K562 (cell line): ENCODE results near the gene SNX9.

ENCODE experiments used
- HEY1 ChIP-seq: fragments of 250-450 bp; sonication (Bioruptor Pico); IDR thresholded peaks from 2 replicates; pipeline ENCODE4 v1.5.0; 2020; ENCODE audit warnings: mild to moderate bottlenecking, moderate library complexity, borderline replicate concordance
- JUN ChIP-seq, 2 experiments: sonication (generic) in 1 of 2; formaldehyde crosslinking in 1 of 2; IDR thresholded peaks; 2 replicates each; pipeline versions ENCODE4 v1.6.1 to v1.8.0; 2012 to 2022; ENCODE audit warnings: borderline replicate concordance in 2 of 2, mild to moderate bottlenecking in 2 of 2, improper control_type of control experiment in 1 of 2, low read depth in 1 of 2, low read length in 1 of 2, missing genetic modification reagents in 1 of 2
- MED1 ChIP-seq: sonication (generic); formaldehyde crosslinking; IDR thresholded peaks from 2 replicates; pipeline ENCODE4 v1.8.1; 2023; ENCODE audit warnings: missing genetic modification reagents, borderline replicate concordance
- PHF8 ChIP-seq: fragments of 200-600 bp; sonication (generic); IDR thresholded peaks from 2 replicates; pipeline ENCODE4 v1.6.1; 2012; ENCODE audit warnings: mixed run types, mild to moderate bottlenecking, inconsistent platforms, low read length, moderate library complexity, borderline replicate concordance
- RAD21 ChIP-seq, 2 experiments: fragments of 250-450 bp in 1 of 2; fragments of 450-650 bp in 1 of 2; sonication (Bioruptor Pico) in 1 of 2; formaldehyde crosslinking in 1 of 2; IDR thresholded peaks in 1 of 2; conservative IDR thresholded peaks in 1 of 2; 2 replicates each; pipeline versions ENCODE4 v1.4.0 to v1.8.0; 2020 to 2022; ENCODE audit warnings: mild to moderate bottlenecking in 2 of 2, moderate library complexity in 1 of 2
- RBBP5 ChIP-seq: fragments of 200-600 bp; sonication (generic); IDR thresholded peaks from 2 replicates; pipeline ENCODE4 v1.6.1; 2012; ENCODE audit warnings: borderline replicate concordance, mild to moderate bottlenecking, low read length, control low read depth, inconsistent platforms; ENCODE audit not compliant: insufficient read depth, poor library complexity, severe bottlenecking
- ZNF274 ChIP-seq: IDR thresholded peaks from 2 replicates; pipeline ENCODE4 v1.6.1; 2011; ENCODE audit warnings: low read depth, mild to moderate bottlenecking, low read length, moderate library complexity, borderline replicate concordance
- ZZZ3 ChIP-seq: fragments of 450-650 bp; IDR thresholded peaks from 2 replicates; pipeline ENCODE4 v1.6.1; 2016; ENCODE audit warnings: antibody characterized with exemption, mild to moderate bottlenecking, moderate library complexity
- TF ChIP-seq, protein P1 (sequence below), 2 experiments: fragments of 250-450 bp in 1 of 2; fragments of 450-650 bp in 1 of 2; sonication (Bioruptor Pico) in 1 of 2; IDR thresholded peaks; 2 replicates each; pipeline versions ENCODE4 v1.6.1 to v1.8.0; 2016 to 2021; ENCODE audit warnings: mild to moderate bottlenecking in 2 of 2, moderate library complexity in 2 of 2, missing compliant biosample characterization in 1 of 2, missing genetic modification characterization in 1 of 2
- TF ChIP-seq, protein P2 (sequence below): fragments of 450-650 bp; IDR thresholded peaks from 2 replicates; pipeline ENCODE4 v1.6.1; 2016
- TF ChIP-seq, protein P3 (sequence below): sonication (generic); formaldehyde crosslinking; IDR thresholded peaks from 2 replicates; pipeline ENCODE4 v1.5.0; 2020; ENCODE audit warnings: missing genetic modification reagents
- TF ChIP-seq, protein P4 (sequence below): sonication (generic); formaldehyde crosslinking; IDR thresholded peaks from 2 replicates; pipeline ENCODE4 v1.8.1; 2022; ENCODE audit warnings: missing genetic modification reagents
- TF ChIP-seq, protein P5 (sequence below), 2 experiments: fragments of 450-650 bp in 1 of 2; IDR thresholded peaks; 2 replicates each; pipeline ENCODE4 v1.6.1; 2011 to 2017; ENCODE audit warnings: low read depth in 2 of 2, antibody characterized with exemption in 1 of 2, borderline replicate concordance in 1 of 2, low read length in 1 of 2, mild to moderate bottlenecking in 1 of 2, mixed read lengths in 1 of 2; ENCODE audit not compliant: control insufficient read depth in 1 of 2
- TF ChIP-seq, protein P6 (sequence below), 3 experiments: IDR thresholded peaks in 2 of 3; conservative IDR thresholded peaks in 1 of 3; 2 replicates each; pipeline ENCODE4 v1.5.1; 2011 to 2012; ENCODE audit warnings: low read length in 3 of 3, mild to moderate bottlenecking in 3 of 3, control low read depth in 2 of 3, improper control_type of control experiment in 1 of 3, inconsistent platforms in 1 of 3, low read depth in 1 of 3, mixed read lengths in 1 of 3, moderate library complexity in 1 of 3; ENCODE audit not compliant: insufficient read depth in 2 of 3

DNA sequence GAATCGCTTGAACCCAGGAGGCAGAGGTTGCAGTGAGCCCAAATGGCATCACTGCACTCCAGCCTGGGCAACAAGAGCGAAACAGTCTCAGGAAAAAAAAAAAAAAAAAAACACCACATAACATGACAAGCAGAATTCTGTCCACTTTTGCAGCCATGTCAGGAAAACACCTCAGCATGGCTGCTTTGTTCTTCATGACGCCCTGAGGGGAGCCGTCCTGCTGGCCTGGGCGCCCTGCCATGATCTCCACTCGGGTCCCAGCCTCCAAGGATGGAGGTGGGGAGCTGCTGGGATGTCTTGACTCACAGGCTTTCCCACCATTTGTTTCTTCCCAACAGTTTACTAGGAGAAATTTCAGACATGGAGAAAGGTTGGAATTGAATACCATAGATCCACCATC is 42.2 kb downstream of the SNX9 start:
- TF ChIP-seq RAD21 (CRISPR knock-in tag; conservative IDR thresholded peaks at IDR 0.05 in 1 of 2, IDR thresholded peaks at IDR 0.05 in 1 of 2) (no peak), ZZZ3 (no peak), PHF8 (no peak), RBBP5 (no peak), ZNF274 (no peak), MED1 (no peak), HEY1 (CRISPR knock-in tag) (no peak), JUN (IDR thresholded peaks at IDR 0.05; ENCODE audit: borderline replicate concordance, low read depth, low read length) (no peak), JUN (CRISPR knock-in tag; IDR thresholded peaks at IDR 0.05; ENCODE audit: borderline replicate concordance) (no peak)
- TF ChIP-seq, protein P1, sequence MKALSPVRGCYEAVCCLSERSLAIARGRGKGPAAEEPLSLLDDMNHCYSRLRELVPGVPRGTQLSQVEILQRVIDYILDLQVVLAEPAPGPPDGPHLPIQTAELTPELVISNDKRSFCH (CRISPR knock-in tag; IDR thresholded peaks at IDR 0.05): no peak
- TF ChIP-seq, protein P1 (tag; IDR thresholded peaks at IDR 0.05): no peak
- TF ChIP-seq, protein P2, sequence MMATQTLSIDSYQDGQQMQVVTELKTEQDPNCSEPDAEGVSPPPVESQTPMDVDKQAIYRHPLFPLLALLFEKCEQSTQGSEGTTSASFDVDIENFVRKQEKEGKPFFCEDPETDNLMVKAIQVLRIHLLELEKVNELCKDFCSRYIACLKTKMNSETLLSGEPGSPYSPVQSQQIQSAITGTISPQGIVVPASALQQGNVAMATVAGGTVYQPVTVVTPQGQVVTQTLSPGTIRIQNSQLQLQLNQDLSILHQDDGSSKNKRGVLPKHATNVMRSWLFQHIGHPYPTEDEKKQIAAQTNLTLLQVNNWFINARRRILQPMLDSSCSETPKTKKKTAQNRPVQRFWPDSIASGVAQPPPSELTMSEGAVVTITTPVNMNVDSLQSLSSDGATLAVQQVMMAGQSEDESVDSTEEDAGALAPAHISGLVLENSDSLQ: no peak
- TF ChIP-seq, protein P3, sequence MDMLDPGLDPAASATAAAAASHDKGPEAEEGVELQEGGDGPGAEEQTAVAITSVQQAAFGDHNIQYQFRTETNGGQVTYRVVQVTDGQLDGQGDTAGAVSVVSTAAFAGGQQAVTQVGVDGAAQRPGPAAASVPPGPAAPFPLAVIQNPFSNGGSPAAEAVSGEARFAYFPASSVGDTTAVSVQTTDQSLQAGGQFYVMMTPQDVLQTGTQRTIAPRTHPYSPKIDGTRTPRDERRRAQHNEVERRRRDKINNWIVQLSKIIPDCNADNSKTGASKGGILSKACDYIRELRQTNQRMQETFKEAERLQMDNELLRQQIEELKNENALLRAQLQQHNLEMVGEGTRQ (CRISPR knock-in tag): no peak
- TF ChIP-seq, protein P4, sequence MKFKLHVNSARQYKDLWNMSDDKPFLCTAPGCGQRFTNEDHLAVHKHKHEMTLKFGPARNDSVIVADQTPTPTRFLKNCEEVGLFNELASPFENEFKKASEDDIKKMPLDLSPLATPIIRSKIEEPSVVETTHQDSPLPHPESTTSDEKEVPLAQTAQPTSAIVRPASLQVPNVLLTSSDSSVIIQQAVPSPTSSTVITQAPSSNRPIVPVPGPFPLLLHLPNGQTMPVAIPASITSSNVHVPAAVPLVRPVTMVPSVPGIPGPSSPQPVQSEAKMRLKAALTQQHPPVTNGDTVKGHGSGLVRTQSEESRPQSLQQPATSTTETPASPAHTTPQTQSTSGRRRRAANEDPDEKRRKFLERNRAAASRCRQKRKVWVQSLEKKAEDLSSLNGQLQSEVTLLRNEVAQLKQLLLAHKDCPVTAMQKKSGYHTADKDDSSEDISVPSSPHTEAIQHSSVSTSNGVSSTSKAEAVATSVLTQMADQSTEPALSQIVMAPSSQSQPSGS (CRISPR knock-in tag): no peak
- TF ChIP-seq, protein P5, sequence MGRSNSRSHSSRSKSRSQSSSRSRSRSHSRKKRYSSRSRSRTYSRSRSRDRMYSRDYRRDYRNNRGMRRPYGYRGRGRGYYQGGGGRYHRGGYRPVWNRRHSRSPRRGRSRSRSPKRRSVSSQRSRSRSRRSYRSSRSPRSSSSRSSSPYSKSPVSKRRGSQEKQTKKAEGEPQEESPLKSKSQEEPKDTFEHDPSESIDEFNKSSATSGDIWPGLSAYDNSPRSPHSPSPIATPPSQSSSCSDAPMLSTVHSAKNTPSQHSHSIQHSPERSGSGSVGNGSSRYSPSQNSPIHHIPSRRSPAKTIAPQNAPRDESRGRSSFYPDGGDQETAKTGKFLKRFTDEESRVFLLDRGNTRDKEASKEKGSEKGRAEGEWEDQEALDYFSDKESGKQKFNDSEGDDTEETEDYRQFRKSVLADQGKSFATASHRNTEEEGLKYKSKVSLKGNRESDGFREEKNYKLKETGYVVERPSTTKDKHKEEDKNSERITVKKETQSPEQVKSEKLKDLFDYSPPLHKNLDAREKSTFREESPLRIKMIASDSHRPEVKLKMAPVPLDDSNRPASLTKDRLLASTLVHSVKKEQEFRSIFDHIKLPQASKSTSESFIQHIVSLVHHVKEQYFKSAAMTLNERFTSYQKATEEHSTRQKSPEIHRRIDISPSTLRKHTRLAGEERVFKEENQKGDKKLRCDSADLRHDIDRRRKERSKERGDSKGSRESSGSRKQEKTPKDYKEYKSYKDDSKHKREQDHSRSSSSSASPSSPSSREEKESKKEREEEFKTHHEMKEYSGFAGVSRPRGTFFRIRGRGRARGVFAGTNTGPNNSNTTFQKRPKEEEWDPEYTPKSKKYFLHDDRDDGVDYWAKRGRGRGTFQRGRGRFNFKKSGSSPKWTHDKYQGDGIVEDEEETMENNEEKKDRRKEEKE (IDR thresholded peaks at IDR 0.05; ENCODE audit: borderline replicate concordance in 1 of 2, control insufficient read depth in 1 of 2, low read depth in 2 of 2, low read length in 1 of 2): no peak
- TF ChIP-seq, protein P6, sequence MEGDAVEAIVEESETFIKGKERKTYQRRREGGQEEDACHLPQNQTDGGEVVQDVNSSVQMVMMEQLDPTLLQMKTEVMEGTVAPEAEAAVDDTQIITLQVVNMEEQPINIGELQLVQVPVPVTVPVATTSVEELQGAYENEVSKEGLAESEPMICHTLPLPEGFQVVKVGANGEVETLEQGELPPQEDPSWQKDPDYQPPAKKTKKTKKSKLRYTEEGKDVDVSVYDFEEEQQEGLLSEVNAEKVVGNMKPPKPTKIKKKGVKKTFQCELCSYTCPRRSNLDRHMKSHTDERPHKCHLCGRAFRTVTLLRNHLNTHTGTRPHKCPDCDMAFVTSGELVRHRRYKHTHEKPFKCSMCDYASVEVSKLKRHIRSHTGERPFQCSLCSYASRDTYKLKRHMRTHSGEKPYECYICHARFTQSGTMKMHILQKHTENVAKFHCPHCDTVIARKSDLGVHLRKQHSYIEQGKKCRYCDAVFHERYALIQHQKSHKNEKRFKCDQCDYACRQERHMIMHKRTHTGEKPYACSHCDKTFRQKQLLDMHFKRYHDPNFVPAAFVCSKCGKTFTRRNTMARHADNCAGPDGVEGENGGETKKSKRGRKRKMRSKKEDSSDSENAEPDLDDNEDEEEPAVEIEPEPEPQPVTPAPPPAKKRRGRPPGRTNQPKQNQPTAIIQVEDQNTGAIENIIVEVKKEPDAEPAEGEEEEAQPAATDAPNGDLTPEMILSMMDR (IDR thresholded peaks at IDR 0.05 in 2 of 3, conservative IDR thresholded peaks at IDR 0.05 in 1 of 3; ENCODE audit: insufficient read depth in 2 of 3, low read depth in 1 of 3, low read length in 3 of 3): no peak
